CD4-positive, alpha-beta T cell treated with Interleukin-4 for 1 hour (primary cell): ENCODE measurements around the gene BCL11A.
"Not testable (repeated sequence)": the region's sequence is repeated elsewhere in the genome, so short reads cannot be mapped to it uniquely, and the experiment has no call there.

Source experiments
- DNase-seq, 2 donors: peaks; one replicate each; pipeline ENCODE4 v3.0.0-alpha.2; 2020 to 2022

BCL11A gene

GRCh38 chr2:60417210-60417609 lies 136.2 kb downstream of the BCL11A start:
- DNase-seq, result not testable (repeated sequence)

- DNase-seq, result peak in 1 of 2 donors; percentile 23
Observed at GRCh38 chr2:60416221-60417008, 137.0 kb downstream of the BCL11A start.

- DNase-seq, result no peak
Observed at GRCh38 chr2:60415814-60416213, 137.6 kb downstream of the BCL11A start.

- no peak for DNase-seq
Observed at GRCh38 chr2:60414495-60415138, 138.8 kb downstream of the BCL11A start.

GRCh38 chr2:60413814-60414168 lies 139.7 kb downstream of the BCL11A start:
- DNase-seq, result peak; percentile 10 to 43

- no peak for DNase-seq
Observed at GRCh38 chr2:60413069-60413813, 140.2 kb downstream of the BCL11A start.

- no peak for DNase-seq
Observed at GRCh38 chr2:60412620-60413019, 140.8 kb downstream of the BCL11A start.

- DNase-seq, result no peak
Observed at GRCh38 chr2:60412027-60412426, 141.4 kb downstream of the BCL11A start.

GRCh38 chr2:60411295-60411694 lies 142.2 kb downstream of the BCL11A start:
- DNase-seq, result no peak

GRCh38 chr2:60410456-60411146 lies 142.9 kb downstream of the BCL11A start:
- no peak for DNase-seq

GRCh38 chr2:60409531-60409871 lies 144.0 kb downstream of the BCL11A start:
- DNase-seq, result no peak

- no peak for DNase-seq
Observed at GRCh38 chr2:60408811-60409530, 144.5 kb downstream of the BCL11A start.

GRCh38 chr2:60408207-60408606 lies 145.2 kb downstream of the BCL11A start:
- no peak for DNase-seq

GRCh38 chr2:60407398-60407797 lies 146.1 kb downstream of the BCL11A start:
- DNase-seq, result no peak

GRCh38 chr2:60406192-60406591 lies 147.3 kb downstream of the BCL11A start:
- no peak for DNase-seq

GRCh38 chr2:60405271-60405919 lies 148.1 kb downstream of the BCL11A start:
- no peak for DNase-seq
